Measurements from ENCODE around the gene NUMBL.
"Not testable (repeated sequence)": the region's sequence is repeated elsewhere in the genome, so short reads cannot be mapped to it uniquely, and the experiment has no call there.

The NUMBL gene

DNA sequence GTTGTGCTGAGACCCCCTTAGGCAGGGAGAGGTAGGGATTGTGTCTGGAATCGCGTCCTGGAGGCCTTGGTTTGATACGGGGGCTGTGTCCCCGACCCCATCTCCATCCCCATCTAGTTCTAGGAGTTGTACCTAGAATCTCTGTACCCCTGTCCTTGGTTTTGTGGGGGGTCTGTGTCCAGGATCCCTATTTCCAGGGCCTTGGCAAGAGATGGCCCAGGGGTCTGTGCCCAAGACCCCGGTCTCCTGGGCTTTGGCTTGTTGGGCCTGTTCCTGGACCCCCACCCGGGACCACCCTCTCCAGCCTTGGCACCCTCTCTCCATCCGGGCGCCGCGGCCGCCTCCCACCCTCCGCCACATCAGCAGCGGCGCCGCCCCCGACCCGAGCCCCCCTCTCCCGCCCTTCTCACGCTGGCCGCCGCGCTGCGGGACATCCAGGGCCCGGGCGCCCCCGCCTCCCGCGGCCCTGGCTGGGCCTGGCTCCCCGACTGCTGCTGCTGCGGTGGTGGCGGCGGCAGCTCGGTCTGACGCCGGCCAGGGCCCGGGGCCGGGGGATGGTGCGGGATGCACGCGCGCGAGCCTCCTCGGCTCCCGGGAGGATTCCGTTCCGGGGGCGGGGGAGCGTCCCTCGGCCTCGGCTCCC, at the start of gene NUMBL:
TSS of gene NUMBL (minus strand) at position 602 of the 643 bp plus-strand sequence. CDS start at position 434, 168 bp downstream.
- no peak for DNase-seq

DNA sequence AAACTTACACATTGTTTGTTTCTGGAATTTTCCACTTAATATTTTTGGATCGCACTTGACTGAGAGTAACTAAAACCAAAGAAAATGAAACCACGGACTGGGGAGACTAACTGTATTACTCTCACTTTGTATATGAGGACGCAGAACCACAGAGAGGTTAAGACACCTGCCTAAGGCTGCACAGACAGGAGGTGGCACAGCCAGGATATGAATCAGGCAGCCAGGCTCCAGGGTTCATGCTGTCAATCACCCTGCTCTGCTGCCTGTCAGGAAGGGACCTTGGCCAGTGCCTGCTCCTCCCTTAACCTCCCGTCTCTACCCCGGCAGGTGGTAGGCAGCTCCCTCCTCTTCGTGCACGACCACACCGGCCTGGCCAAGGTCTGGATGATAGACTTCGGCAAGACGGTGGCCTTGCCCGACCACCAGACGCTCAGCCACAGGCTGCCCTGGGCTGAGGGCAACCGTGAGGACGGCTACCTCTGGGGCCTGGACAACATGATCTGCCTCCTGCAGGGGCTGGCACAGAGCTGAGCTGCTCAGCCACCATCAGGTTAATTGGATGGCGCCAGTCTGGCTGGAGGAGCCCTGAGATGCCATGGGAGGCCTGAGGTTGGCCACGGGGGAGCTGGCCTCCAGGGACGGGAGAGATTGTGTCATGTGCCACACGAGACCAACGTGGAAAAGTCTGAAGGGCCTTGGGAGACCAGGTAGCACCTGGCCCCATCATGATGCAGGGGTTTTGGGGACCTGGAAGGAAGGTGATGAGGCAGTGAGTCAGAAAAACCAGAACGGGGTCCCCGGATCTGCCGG, 48.8 kb upstream of the NUMBL start:
- no peak for DNase-seq

DNA sequence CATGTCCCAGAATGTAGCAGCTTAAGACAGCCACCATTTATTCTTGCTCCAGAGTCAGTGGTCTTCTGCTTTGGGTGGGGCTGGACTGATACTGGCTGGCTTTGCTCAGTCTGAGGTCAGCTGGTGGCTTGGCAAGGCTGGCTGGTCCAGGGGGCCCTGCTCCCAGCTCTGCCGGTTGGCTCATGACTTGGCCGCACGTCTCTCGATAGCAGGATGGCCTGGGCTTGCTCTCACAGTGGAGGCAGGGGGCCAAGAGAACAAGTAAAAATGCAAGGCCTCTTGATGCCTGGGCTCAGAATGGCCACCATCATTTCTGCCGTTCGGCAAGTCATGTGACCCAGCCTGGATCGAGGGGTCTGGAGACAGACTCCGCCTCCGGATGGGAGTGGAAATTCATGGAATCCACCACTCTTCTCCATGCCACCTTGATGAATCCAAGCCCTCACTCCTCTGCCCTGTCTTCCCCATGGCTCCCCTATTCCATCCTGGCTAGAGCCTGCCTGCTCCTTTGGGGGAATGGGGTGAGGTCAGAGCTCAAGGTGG, 46.7 kb upstream of the NUMBL start:
- no peak for DNase-seq

DNA sequence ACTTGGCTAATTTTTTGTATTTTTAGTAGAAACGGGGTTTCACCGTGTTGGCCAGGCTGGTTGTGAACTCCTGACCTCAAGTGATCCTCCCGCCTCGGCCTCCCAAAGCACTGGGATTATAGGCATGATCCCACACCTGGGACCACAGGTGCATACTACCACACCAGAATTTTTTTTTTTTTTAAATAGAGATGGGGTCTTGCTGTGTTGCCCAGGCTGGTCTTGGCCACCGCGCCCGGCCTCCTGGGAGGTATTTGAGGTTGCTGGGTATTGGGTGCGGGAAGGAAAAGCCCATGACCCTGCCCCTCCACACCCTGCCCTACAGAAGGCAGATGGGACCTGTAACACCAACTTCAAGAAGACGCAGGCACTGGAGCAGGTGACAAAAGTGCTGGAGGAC, 46.2 kb upstream of the NUMBL start:
- DNase-seq = no peak

DNA sequence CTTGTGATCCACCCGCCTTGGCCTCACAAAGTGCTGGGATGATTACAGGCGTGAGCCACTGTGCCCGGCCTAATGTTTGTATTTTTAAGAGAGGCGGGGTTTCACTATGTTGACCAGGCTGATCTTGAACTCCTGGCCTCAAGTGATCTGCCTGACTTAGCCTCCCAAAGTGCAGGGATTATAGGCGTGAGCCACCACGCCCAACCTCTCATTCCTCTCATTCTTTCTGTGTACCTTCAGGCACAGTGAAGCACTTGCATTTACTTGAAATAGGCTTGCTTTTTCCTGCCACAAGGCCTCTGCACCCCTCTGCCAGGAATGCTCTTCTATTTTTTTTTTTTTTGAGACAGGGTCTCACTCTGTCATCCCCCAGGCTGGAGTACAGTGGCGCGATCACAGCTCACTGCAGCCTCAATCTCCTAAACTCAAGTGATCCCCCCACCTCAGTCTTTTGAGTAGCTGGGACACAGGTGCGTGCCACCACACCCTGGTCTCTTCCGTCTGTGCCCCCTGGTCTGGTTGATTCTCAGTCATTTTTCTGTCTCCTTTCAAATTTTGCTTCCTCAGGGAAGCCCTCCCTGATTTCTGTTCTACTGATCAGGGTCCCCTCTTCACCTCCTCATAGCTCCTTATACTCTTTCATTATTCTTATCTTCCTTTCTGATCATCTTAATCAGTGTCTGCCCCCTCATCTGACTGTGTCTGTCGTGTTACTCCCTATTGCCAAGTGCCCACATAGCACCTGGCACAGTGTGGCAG, 44.7 kb upstream of the NUMBL start:
- DNase-seq = no peak

DNA sequence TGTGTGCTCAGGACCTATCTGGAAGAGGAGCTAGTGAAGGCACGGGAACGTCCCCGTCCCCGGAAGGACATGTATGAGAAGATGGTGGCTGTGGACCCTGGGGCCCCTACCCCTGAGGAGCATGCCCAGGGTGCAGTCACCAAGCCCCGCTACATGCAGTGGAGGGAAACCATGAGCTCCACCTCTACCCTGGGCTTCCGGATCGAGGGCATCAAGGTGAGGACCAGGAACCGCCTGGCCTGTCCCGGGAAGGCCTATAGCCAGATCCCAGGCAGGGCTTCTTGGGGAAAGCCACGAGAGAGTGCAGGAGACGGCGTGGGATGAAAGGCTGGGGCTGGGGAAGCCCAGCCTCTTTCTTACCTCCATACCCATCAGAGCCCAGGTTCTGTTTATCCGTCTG, 42.7 kb upstream of the NUMBL start:
- no peak for DNase-seq

DNA sequence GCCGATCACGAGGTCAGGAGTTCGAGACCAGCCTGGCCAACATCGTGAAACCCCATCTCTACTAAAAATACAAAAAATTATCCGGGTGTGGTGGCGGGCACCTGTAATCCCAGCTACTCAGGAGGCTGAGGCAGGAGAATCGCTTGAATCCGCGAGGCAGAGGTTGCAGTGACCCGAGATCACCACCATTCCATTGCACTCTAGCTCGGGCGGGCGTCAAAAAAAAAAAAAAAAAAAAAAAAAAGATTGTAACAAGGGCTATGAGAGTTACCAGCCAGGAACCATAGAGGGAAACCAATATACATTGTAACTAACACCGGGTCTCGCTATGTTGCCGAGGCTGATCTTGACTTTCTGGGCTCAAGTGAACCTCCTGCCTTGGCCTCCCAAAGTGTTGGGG, 41.9 kb upstream of the NUMBL start:
- not testable (repeated sequence) for DNase-seq

DNA sequence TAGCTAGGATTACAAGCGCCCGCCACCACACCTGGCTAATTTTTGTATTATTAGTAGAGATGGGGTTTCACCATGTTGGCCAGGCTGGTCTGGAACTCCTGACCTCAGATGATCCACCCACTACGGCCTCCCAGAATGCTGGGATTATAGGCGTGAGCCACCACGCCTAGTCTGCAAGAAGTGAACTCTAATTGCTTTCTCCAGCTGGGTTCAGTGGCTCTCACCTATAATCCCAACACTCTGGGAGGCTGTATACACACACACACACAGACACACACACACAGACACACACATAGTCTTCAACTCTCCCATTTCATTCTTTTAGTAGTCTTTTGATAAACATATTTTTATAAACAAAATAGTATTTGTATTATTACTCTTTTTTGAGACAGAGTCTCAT, 39.6 kb upstream of the NUMBL start:
- not testable (repeated sequence) for DNase-seq

DNA sequence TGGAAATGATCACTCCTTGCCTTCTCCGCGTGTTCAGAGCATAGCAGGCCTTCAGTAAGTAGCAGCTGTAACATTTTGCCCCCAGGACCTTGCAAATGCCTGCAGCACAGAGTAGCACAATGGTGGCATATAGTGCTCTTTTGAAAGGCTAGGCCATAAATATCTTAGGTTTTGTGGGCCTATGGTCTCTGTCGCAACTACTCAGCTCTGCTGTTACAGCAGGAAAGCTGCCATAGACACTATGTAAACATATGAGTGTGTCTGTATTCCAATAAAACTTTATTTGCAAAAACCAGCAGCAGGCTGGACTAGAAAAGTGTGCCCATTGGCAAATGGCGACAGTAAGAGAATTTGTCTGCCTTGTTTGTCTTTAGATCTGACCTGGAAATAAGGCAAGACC, 35.8 kb upstream of the NUMBL start:
- DNase-seq = no peak

DNA sequence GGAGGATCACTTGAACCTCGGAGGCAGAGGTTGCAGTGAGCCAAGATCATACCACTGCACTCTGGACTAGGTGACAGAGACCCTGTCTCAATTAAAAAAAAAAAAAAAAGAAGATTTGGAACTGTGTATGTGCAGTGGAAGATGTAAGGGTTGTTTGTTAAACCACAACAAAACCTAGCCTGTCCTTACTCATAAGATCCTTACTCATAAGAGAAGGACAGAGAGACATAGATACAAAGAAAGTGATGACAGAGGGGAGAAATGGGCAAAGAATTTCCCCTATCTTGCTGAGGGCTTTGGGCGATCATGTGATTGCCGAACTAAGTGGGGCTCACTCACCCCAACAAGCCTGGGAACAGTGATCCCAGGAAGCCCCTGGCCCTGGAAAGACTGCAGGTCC, 34.4 kb upstream of the NUMBL start:
- no peak for DNase-seq

DNA sequence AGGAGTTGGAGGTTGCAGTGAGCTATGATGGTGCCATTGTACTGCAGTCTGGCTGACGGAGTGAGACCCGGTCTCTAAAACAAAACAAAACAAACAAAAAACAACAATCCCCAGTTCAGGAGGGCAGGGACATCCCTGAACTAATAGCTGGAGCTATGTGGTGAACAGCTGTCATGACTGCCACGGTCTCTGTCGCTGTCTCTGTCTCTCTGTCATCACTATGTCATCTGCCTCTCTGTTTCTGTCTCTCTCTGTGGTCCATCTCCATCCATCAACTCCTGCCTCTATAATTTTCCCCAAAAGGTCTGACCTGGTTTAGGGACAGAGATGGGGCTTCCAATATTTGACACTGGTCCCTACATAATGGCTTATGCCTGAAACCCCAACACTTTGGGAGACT, 33.9 kb upstream of the NUMBL start:
- DNase-seq = no peak

DNA sequence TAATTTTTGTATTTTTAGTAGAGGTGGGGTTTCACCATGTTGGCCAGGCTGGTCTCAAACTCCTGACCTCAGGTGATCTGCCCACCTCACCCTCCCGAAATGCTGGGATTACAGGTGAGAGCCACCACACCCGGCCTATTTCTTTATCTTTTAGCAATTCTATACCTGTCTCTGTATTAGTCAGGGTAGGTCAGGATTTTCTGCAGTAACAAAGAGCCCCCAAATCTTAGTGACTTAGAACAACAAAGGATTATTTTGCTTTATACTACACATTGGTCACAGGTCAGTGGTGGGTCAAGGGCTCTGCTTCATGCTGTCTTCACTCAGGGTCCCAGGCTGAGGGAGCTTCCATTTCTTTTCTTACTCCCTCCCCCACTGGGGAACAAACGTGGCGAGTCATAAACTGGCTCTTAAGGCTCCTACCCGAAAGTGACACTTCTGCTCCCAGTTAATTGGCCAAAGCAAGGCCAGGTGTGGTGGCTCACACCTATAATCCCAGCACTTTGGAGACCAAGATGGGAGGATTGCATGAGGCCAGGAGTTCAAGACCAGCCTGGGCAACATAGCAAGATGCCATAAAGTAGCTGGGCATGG, 33.3 kb upstream of the NUMBL start:
- DNase-seq = no peak

DNA sequence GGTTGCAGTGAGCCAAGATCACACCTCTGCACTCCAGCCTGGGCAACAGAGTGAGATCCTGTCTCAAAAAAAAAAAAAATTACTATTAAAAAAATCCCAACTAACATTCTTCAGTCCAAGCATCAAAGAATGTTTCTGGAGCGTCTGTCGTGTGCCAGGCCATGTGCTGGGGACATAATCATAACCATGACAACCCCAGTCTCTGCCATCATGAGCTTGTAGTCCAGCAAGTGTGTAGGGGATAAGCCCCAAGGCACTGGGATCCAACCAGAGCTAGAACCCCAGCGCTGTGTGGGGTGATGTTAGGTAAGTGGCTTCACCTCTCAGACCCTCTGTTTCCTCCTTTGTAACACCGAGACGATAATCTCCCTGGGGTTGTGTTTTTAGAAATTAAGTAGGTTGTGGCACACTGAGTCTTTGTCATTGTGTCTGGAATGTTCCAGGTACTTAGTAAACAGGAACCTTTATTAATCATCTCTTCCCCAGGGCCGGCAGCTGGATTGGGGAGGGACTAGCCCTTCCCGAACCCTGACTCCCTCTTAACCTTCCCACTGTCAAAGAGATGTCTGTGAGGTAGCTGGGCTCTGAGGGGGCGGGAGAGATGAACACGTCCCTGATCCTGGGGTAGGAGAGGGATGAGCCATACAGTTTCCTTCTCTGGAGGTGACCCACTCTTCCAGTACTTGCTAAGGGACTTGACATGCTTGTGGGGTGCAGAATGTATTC, 31.6 kb upstream of the NUMBL start:
- DNase-seq = no peak

DNA sequence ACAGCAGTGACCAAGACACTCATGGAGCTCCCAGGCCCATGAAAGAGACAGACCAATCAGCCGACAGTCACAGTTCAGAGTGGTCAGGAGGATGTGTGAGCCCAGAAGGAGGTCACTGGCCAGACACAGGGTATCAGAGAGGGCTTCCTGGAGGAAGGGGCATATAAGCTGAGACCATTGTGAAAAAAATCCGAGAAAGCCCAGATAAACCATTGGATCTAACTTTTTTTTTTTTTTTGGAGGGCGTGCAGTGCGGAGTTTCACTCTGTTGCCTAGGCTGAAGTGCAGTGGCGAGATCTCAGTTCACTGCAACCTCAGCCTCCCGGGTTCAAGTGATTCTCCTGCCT, 30.7 kb upstream of the NUMBL start:
- DNase-seq = no peak

DNA sequence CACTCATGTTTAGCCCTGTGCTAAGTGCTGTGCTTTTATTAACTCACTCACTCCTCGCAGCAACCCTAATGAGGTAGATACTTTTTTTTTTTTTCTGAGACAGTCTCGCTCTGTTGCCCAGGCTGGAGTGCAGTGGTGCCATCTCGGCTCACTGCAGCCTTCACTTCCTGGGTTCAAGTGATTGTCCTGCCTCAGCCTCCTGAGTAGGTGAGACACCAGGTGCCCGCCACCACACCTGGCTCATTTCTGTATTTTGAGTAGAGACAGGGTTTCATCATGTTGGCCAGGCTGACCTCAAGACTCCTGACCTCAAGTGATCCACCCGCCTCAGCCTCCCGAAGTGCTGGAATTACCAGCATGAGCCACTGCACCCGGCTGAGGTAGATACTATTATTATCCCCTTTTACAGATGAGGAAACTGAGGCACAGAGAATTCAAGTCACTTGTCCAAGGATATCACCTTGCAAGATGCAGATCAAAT, 29.0 kb upstream of the NUMBL start:
- DNase-seq = no peak

DNA sequence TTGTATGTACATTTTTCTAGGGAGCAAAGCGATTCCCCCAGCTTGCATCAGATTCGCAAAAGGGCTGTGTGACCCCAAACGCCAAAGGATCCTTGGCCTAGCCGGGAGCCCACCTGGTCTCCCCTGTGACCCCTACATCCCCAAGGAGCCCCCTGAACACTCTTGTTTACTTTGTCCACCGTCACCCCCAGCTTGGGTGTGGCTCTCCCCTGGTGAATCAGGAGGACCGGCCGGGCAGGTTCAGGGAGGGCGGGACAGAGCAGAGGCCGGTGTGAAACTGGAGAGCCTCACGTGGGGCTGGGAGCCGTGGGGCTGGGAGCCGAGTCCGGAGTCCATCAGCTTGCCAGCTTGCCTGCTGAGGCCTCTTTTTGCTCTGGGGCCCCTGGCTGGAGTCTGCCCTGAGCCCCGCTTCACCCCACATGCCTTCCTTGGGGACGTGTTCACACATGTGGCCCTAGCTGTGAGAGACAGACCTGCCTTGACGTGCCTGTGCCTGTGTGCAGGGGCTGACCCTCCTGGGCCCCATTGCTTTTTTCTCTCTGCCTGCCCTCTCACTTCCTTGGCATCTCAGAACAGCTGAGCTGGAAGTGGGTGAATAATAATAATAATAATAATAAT, 28.4 kb upstream of the NUMBL start:
- no peak for DNase-seq

DNA sequence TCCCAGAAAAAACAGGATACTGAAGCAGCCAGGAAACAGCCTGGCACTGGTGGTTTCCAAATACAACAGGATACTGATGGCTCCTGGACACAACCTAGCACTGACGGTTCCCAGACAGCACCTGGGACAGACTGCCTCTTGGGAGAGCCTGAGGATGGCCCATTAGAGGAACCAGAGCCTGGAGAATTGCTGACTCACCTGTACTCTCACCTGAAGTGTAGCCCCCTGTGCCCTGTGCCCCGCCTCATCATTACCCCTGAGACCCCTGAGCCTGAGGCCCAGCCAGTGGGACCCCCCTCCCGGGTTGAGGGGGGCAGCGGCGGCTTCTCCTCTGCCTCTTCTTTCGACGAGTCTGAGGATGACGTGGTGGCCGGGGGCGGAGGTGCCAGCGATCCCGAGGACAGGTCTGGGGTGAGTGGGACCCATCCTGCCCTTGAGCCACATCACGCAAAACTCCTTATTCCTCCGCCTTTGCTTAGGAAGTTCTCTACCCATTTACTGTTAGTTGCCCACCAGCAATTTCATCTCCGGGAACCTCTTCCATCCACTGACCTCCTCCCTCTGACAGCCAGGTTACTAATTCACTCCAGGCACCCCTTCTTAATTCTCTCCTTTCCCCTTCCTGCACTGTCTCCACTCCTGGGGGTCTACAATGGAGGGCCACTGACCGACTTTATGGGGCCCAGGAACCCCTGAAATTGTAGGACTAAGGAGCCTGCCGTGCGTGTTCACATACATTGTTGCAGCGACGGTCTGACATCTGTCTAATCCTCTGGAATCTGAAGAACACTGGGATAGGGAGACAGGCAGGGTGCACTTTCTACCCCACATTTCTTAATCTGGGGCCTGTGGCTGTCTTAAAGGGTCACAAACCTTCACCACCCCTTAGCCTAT, 27.7 kb upstream of the NUMBL start:
- no peak for DNase-seq

DNA sequence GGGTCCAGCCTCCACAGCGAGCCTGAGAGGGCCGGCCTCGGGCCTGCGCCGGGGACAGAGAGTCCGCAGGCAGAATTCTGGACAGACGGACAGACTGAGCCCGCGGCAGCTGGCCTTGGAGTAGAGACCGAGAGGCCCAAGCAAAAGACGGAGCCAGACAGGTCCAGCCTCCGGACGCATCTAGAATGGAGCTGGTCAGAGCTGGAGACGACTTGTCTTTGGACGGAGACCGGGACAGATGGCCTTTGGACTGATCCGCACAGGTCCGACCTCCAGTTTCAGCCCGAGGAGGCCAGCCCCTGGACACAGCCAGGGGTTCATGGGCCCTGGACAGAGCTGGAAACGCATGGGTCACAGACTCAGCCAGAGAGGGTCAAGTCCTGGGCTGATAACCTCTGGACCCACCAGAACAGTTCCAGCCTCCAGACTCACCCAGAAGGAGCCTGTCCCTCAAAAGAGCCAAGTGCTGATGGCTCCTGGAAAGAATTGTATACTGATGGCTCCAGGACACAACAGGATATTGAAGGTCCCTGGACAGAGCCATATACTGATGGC, 27.0 kb upstream of the NUMBL start:
- no peak for DNase-seq

DNA sequence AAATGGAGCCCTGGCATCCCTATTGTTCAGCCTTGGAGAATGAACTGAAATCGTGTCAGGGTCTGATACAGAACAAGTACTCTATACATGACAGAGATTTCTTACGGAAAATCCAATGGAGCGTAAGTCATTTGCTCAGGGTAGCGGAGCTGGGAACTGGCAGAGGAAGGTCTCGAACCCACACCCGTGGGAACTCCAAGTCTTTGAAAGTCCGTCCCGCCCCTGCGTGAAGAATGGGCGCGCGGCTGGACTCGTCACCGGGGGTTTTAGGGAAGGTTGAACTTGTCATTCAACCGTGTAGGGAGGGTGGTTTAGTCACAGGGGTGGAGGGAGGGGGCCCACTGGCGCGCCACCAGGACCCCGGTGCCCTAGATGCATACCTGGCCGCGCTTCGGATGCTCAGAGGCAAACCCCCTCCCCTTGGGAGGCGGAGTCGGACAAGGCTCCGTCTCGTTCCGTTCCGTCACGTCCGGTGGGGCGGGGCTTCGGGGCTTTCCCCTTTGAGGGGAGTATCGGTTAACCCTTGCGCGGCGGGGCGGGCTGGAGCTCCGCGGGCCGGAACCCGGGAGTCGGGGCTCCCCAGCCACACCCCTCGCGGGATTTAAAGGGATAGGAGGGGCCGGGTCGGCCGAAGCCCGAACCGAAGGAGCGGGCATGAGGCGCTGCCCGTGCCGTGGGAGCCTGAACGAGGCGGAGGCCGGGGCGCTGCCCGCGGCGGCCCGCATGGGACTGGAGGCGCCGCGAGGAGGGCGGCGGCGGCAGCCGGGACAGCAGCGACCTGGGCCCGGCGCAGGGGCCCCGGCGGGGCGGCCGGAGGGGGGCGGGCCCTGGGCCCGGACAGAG, 26.3 kb upstream of the NUMBL start, which contains the start of the genes COQ8B and ITPKC:
TSS of gene COQ8B (minus strand) at position 405 of the 843 bp plus-strand sequence. CDS start 2,254 bp downstream, outside the sequence.
TSS of gene ITPKC (plus strand) at position 631 of the 843 bp plus-strand sequence. CDS start at position 655, 24 bp downstream.
- DNase-seq = peak; percentile 99
